Brain microvascular endothelial cell (primary cell): Measurements from ENCODE around the gene AHDC1.

ENCODE experiments used
- DNase-seq: peaks from one replicate; pipeline ENCODE4 v3.0.0-alpha.2; 2020
- H3K27ac ChIP-seq: fragments of 250-450 bp; sonication (Bioruptor Pico); 2 replicates; pipeline ENCODE4 v1.5.1; 2020; ENCODE audit warnings: mild to moderate bottlenecking, moderate library complexity
- H3K27me3 ChIP-seq: fragments of 250-450 bp; sonication (Bioruptor Pico); replicated peaks from 2 replicates; pipeline ENCODE4 v1.5.1; 2020; ENCODE audit warnings: mild to moderate bottlenecking
- H3K36me3 ChIP-seq: fragments of 250-450 bp; sonication (Bioruptor Pico); replicated peaks from 2 replicates; pipeline ENCODE4 v1.5.1; 2020; ENCODE audit warnings: mild to moderate bottlenecking
- H3K4me3 ChIP-seq: 2 replicates; pipeline ENCODE4 v1.5.1; 2011; ENCODE audit warnings: low read depth, mild to moderate bottlenecking, control low read depth, low read length, moderate library complexity
- in situ Hi-C: cut with HindIII; loops from 2 replicates; pipeline ENCODE4 v1.10.0; 2017; ENCODE audit warnings: low sequenced_read_pairs, low pct_ligation_motif_present
- TF ChIP-seq, protein P1 (sequence below): IDR thresholded peaks from 2 replicates; pipeline ENCODE4 v1.5.1; 2011; ENCODE audit warnings: low read depth, mild to moderate bottlenecking, moderate library complexity, low read length, control low read depth, inconsistent platforms; ENCODE audit errors: missing control alignments

AHDC1 gene

DNA sequence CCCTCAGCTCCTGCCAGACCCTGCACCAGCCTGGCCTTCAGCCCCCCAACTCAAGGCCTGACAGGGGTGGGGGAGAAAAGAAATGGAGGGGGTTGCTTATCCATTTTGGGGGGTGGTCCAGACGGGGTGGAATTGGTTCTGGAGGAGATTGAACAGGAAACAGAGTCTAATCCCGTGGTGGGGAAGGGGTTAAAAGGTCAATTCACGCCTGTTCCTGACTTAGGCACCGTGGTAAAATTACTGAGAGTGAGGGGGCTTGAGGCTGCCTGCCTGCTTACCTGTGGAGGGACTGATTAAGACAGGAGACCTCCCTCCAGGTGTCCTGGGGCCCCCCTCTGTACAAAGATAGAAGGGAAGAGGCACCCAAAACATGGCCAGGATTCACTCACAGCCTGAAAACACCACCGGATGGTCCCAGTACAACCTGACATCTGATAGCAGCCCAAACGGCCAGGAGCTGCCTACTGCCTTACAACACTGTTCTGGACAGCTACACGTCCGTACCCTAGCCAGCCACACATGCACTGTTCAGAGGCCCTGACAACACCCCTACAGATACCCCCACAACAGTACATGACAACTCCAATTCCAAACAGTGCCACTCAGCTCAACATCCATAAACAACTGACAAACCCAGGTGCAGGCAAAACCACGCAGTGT, 31.8 kb downstream of the AHDC1 start:
- TF ChIP-seq, protein P1, sequence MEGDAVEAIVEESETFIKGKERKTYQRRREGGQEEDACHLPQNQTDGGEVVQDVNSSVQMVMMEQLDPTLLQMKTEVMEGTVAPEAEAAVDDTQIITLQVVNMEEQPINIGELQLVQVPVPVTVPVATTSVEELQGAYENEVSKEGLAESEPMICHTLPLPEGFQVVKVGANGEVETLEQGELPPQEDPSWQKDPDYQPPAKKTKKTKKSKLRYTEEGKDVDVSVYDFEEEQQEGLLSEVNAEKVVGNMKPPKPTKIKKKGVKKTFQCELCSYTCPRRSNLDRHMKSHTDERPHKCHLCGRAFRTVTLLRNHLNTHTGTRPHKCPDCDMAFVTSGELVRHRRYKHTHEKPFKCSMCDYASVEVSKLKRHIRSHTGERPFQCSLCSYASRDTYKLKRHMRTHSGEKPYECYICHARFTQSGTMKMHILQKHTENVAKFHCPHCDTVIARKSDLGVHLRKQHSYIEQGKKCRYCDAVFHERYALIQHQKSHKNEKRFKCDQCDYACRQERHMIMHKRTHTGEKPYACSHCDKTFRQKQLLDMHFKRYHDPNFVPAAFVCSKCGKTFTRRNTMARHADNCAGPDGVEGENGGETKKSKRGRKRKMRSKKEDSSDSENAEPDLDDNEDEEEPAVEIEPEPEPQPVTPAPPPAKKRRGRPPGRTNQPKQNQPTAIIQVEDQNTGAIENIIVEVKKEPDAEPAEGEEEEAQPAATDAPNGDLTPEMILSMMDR: no peak
- in situ Hi-C loops: loop anchor here (25.0 kb wide), 1 partner anchor 160 kb away; no protein-coding TSS in a partner anchor
- Histone ChIP-seq H3K27ac (no peak overlapping the region), H3K4me3 (no peak overlapping the region), H3K36me3 (no peaks in the 10 kb centered on the region), H3K27me3 (no peaks in the 10 kb centered on the region)
- DNase-seq: no peak

DNA sequence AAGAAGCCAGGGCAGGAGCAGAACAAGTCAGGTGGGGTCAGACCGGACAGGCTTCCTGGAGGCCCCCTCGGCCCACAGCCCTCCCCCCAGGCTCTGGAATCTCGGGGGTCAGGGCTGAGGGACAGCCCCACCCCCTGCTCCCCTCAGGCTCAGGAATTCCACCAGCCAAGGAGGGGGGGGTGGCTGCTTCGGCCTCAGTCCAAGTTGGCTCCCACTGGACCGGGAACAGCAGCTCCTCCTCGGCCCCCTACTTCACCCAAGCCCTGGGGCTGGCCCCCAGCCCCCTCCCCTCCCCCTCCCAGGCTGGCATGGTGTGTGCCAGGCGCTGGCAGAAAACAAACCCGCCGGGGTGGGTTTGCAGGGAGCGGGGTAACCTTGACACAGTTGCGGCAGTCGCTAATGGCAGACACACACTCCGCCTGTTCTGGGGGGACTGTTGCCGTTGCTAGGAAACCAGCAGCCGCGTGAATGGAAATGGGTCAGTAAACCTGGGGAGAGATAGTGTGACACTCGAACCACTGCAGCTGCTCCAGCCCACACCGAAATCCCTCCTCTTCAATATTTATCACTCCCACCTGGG, 32.4 kb downstream of the AHDC1 start:
- H3K4me3 ChIP-seq: no peak overlapping the region
- DNase-seq: no peak
- TF ChIP-seq, protein P1: no peak
- H3K27ac ChIP-seq: no peak overlapping the region
- in situ Hi-C loops: loop anchor here (25.0 kb wide), 1 partner anchor 159 kb away; no protein-coding TSS in a partner anchor
- no peaks in the 10 kb centered on the region for H3K36me3 ChIP-seq
- no peaks in the 10 kb centered on the region for H3K27me3 ChIP-seq

DNA sequence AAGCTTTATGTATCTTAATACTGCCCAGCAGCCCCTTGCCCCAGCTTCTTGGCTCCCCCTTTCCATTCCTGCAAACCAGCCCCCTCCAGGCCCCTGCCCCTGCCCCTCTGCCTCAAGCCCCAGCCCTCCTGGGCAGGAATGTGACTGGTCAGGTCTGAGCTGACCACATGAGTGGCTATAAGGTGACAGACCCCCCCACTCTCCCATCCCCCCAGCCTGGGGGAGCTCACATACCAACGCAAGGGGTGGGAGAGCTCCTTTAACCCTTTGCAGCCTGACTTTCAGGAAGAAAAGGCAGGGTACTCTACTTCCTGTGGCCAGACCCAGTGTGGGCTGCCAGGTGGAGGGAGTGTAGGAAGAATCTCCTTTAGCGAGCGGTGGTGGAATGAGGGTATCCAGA, 33.2 kb downstream of the AHDC1 start:
- Histone ChIP-seq H3K4me3 (no peak overlapping the region), H3K36me3 (no peaks in the 10 kb centered on the region), H3K27me3 (no peaks in the 10 kb centered on the region), H3K27ac (no peak overlapping the region)
- no peak for DNase-seq
- TF ChIP-seq, protein P1: no peak
- in situ Hi-C loops: loop anchor here (25.0 kb wide), 1 partner anchor 158 kb away; no protein-coding TSS in a partner anchor

DNA sequence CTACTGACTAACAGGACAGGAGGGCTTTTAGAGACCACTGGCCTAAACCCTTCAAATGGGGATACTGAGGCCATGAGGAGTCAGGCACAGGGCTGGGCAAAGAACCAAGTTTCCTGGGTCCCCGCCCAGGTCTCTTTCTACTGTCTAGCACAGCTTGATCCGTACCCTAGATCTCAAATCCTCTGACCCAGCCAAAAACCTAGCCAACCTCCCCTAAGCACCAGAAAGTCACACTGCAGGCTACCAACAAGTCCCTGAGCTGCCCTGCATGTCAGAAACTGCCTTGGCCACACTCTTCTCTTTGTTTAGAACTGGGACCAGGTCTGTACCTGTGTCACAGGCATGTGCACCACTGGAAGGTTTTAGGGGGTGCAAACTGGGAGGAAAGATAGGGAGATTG, 33.6 kb downstream of the AHDC1 start:
- TF ChIP-seq, protein P1: no peak
- in situ Hi-C loops: loop anchor here (25.0 kb wide), 1 partner anchor 158 kb away; no protein-coding TSS in a partner anchor
- no peaks in the 10 kb centered on the region for H3K36me3 ChIP-seq

DNA sequence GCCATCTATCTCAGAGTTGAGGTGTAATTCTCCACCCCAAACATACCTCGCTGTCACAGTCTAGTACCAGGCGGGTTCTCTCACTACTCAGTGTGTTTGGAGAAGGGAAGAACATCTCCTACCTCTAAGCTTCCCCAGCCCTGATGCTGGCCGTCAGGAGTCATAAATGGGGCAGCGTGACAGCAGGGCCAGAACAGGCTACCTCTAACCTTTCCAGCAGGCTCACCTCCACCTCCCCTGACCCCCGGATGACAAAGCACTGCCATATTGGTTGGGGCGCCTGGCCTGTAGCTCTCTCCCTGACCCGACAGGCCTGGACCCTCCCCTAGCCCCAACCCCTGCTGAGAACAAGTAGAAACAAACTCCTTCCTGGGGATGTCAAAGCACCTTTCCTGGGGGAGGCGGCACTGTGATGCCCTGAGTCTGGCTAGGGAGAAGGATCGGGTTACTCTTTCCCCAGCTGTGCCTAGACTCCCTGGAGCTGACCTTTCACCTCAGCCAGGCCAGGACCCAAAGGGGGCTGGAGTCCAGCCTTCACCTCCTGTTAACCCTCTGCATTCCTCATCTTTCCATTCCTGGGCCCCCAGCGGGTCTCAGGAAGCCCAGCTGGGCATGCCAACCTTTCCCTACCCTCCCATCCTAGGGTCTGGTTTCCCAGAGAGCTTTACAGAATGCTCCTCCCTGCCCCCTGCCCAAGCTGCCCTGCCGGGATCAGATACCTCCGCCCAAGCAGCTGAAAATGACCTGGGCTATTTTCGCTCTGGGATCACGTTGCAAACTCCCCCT, 34.2 kb downstream of the AHDC1 start:
- in situ Hi-C loops: loop anchor here (25.0 kb wide), 1 partner anchor 157 kb away; no protein-coding TSS in a partner anchor
- no peaks in the 10 kb centered on the region for H3K36me3 ChIP-seq
- no peak for DNase-seq
- TF ChIP-seq, protein P1: no peak
- H3K27ac ChIP-seq: no peak overlapping the region
- H3K4me3 ChIP-seq: no peak overlapping the region
- H3K27me3 ChIP-seq: no peaks in the 10 kb centered on the region

More for the DNA sequence above, 33.6 kb downstream of the AHDC1 start:
- Histone ChIP-seq H3K4me3 (no peak overlapping the region), H3K27ac (no peak overlapping the region), H3K27me3 (no peaks in the 10 kb centered on the region)
- no peak for DNase-seq
